OCI-LY3 (cell line): ENCODE measurements around the gene PRCC.
A peak's percentile ranks its signal among the peaks of the same experiment; 100 is the strongest.

Experiments
- H2AFZ ChIP-seq: fragments of 200-600, 300-600 bp; shearing (Covaris generic); 2 replicates; pipeline ENCODE4 v1.6.0; 2014; ENCODE audit warnings: antibody characterized with exemption, low read depth, low read length
- H3K27ac ChIP-seq: fragments of 200-600, 300-600 bp; sonication (generic); 2 replicates; pipeline ENCODE4 v1.5.1; 2014; ENCODE audit warnings: mild to moderate bottlenecking, low read length, moderate library complexity, mixed read lengths
- H3K27me3 ChIP-seq: fragments of 200-600, 300-600 bp; sonication (generic); 2 replicates; pipeline ENCODE4 v1.6.1; 2014; ENCODE audit warnings: low read depth, low read length, mixed read lengths
- H3K36me3 ChIP-seq: fragments of 200-600, 300-600 bp; sonication (generic); replicated peaks from 2 replicates; pipeline ENCODE3; 2014; ENCODE audit warnings: low read depth, low read length, mixed read lengths
- H3K4me1 ChIP-seq: fragments of 300-600, 200-600 bp; sonication (generic); 2 replicates; pipeline ENCODE4 v1.6.1; 2014; ENCODE audit warnings: low read length, mixed read lengths
- H3K4me2 ChIP-seq: fragments of 200-600, 300-600 bp; sonication (generic); 2 replicates; pipeline ENCODE4 v1.6.1; 2014; ENCODE audit warnings: low read length, mixed read lengths
- H3K4me3 ChIP-seq: fragments of 300-600, 200-600 bp; sonication (generic); 2 replicates; pipeline ENCODE4 v1.5.1; 2014; ENCODE audit warnings: antibody characterized with exemption, mild to moderate bottlenecking, low read length, moderate library complexity
- H3K79me2 ChIP-seq: fragments of 300-600, 200-600 bp; shearing (Covaris generic); 2 replicates; pipeline ENCODE4 v1.6.1; 2014; ENCODE audit warnings: mild to moderate bottlenecking, low read length, mixed read lengths
- H3K9ac ChIP-seq: fragments of 300-600, 200-600 bp; shearing (Covaris generic); 2 replicates; pipeline ENCODE4 v1.6.0; 2014; ENCODE audit warnings: mild to moderate bottlenecking, low read length, moderate library complexity
- H3K9me3 ChIP-seq: fragments of 200-600, 300-600 bp; shearing (Covaris generic); 2 replicates; pipeline ENCODE4 v1.6.1; 2014; ENCODE audit warnings: low read length, mixed read lengths; ENCODE audit not compliant: insufficient read depth
- H4K20me1 ChIP-seq: fragments of 200-600, 300-600 bp; sonication (generic); 2 replicates; pipeline ENCODE4 v1.6.1; 2016; ENCODE audit warnings: low read length, mixed read lengths; ENCODE audit not compliant: insufficient read depth
- EZH2phosphoT487 ChIP-seq: fragments of 200-600 bp; shearing (Covaris generic); IDR thresholded peaks from 2 replicates; pipeline ENCODE4 v1.6.1; 2018; ENCODE audit warnings: antibody characterized with exemption, mixed run types, low read depth
- TF ChIP-seq, protein P1 (sequence below): fragments of 200-600, 300-600 bp; sonication (generic); IDR thresholded peaks from 2 replicates; pipeline ENCODE4 v1.5.1; 2014; ENCODE audit warnings: antibody characterized with exemption, low read length, low read depth

Gene PRCC

DNA sequence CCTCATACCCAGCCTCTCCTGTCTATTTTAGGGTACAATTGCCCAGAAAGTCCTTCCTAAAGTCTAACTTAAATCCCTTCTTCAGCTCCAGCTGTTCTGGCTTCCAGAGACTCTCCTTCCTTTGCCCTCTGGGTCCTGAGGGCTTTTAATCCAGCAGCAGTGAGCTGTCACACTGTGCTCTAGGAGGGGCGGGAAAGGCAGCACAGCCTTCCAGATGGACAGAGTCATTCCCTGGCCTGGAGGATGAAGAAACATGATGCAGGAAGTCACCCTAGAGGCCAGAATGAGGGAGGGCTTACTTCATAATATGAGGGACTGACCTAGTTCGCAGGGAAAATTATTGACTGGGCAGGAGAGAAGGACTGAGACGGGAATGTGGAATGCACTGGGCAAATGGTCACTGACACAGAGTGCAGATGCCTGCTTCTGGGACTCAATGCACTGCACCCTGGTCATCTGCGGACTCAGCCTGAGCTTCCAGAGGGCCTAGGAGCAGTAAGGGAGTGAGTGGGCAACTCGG is 48.0 kb downstream of the PRCC start:
- peaks cover 4% of the 10 kb centered on the region for H3K36me3 ChIP-seq
- TF ChIP-seq, protein P1, sequence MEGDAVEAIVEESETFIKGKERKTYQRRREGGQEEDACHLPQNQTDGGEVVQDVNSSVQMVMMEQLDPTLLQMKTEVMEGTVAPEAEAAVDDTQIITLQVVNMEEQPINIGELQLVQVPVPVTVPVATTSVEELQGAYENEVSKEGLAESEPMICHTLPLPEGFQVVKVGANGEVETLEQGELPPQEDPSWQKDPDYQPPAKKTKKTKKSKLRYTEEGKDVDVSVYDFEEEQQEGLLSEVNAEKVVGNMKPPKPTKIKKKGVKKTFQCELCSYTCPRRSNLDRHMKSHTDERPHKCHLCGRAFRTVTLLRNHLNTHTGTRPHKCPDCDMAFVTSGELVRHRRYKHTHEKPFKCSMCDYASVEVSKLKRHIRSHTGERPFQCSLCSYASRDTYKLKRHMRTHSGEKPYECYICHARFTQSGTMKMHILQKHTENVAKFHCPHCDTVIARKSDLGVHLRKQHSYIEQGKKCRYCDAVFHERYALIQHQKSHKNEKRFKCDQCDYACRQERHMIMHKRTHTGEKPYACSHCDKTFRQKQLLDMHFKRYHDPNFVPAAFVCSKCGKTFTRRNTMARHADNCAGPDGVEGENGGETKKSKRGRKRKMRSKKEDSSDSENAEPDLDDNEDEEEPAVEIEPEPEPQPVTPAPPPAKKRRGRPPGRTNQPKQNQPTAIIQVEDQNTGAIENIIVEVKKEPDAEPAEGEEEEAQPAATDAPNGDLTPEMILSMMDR = no peak
- TF ChIP-seq EZH2phosphoT487 = no peak
- H3K9me3 ChIP-seq = no peaks in the 10 kb centered on the region
- no peaks in the 10 kb centered on the region for H3K27me3 ChIP-seq
- H4K20me1 ChIP-seq = no peaks in the 10 kb centered on the region
- H3K9ac ChIP-seq = no peak overlapping the region
- H2AFZ ChIP-seq = no peak overlapping the region
- no peak overlapping the region for H3K4me3 ChIP-seq
- no peaks in the 10 kb centered on the region for H3K79me2 ChIP-seq
- H3K4me2 ChIP-seq = no peak overlapping the region
- peaks cover 13% of the 10 kb centered on the region for H3K4me1 ChIP-seq
- no peak overlapping the region for H3K27ac ChIP-seq

DNA sequence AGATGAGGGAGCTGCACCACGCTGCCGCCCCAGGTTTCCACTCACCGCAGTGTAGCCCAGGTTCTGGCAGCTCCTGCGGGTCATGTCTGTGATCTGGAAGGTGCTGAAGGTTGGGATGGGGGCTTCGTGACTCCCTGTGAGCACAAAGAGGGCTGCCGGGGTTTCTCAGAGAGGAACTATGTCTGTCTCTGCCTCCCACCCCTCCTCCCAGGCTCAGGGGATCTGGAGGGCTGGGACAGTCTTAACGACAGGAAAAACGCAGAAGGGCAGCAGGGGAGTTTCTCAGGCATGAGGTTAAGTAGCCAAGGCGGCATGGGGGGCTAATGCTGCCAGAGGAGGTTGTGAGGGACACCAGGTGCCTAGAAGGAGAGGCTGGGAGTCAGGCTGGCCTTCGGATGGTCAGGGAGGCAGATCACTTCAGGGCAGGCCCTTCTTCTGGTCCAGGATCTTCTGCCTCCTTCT is 48.7 kb downstream of the PRCC start:
- H4K20me1 ChIP-seq = no peaks in the 10 kb centered on the region
- H3K27me3 ChIP-seq = no peaks in the 10 kb centered on the region
- peak overlapping the region; percentile 57; the same call in 1 of the 2 replicates for H3K9ac ChIP-seq
- H2AFZ ChIP-seq = no peak overlapping the region
- TF ChIP-seq, protein P1 = no peak
- TF ChIP-seq EZH2phosphoT487 = no peak
- H3K79me2 ChIP-seq = no peaks in the 10 kb centered on the region
- peak overlapping the region; percentile 72 for H3K4me3 ChIP-seq
- H3K27ac ChIP-seq = peak overlapping the region; percentile 4; the same call in 1 of the 2 replicates
- H3K9me3 ChIP-seq = no peaks in the 10 kb centered on the region
- peaks cover 4% of the 10 kb centered on the region for H3K36me3 ChIP-seq
- peak overlapping the region; percentile 72 for H3K4me2 ChIP-seq
- H3K4me1 ChIP-seq = peaks cover 13% of the 10 kb centered on the region

DNA sequence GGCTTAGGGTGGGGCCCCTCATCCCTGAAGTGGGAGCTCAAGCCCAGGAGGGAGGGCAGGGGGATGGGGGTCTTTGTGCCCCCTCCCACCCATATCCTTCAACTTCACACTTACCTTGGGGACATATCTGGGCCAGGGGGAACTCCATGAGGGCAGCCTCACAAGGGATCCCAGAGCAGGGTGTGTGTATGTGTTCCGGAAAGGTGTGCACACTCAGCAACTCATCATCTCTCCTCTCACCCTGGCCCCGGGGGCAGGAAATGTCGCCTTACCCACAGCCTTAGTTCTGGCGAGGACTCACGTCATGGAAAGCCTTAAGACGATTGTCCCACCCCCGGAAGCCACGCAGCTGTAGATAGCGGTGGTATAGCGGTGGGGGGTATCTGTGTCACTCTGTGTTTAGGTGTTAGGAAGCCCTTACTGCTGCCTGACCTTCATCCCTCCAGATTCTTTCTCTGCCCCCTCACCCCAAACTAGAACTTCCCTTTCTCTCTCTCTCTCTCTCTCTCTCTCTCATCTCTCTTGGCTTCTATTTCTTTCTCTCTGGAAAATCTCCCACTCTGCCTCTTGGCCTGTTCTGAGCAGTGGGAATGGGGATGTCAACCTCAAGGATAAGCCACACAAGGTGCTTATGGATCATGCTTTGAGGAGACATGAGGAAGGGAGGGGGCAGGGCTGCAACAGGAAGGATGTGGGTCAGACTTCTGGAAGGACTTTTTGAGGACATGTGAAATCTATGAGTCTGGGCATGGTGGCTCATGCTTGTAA is 49.4 kb downstream of the PRCC start, which contains the start of gene SH2D2A:
Gene SH2D2A, minus strand, starts transcription at position 288 of the 768 bp plus-strand sequence. Its CDS starts 140 bp downstream, at position 148.
- Histone ChIP-seq H4K20me1 (no peaks in the 10 kb centered on the region), H3K4me1 (peaks cover 13% of the 10 kb centered on the region), H3K27ac (peak within 1 kb of the TSS; percentile 4; the same call in 1 of the 2 replicates), H3K36me3 (peaks cover 4% of the 10 kb centered on the region), H3K27me3 (no peaks in the 10 kb centered on the region), H3K9ac (peak within 1 kb of the TSS; percentile 57), H3K4me3 (peak within 1 kb of the TSS; percentile 72), H3K9me3 (no peaks in the 10 kb centered on the region), H3K79me2 (no peaks in the 10 kb centered on the region), H3K4me2 (peak within 1 kb of the TSS; percentile 72), H2AFZ (peak within 1 kb of the TSS; percentile 50)
- TF ChIP-seq, protein P1 = no peak
- TF ChIP-seq EZH2phosphoT487 = no peak

DNA sequence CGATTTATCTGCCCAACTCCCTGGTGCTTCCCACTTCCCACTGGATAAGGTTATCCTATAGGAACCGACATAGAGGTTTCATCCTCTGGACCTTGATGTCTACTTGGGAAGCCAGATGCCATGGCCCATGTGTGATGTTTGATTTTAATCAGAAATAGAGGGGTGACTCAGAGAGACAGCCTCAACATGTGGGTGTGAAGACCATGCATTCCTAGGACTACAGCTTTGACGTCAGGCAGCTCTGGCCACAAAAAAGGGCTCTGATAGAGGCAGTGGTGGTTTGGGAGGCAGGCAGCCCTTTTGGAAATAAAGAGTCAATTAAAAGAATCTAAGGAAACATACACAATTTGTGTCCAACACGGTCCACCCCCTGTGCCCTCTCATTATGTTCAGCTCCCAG is 54.5 kb downstream of the PRCC start:
- no peaks in the 10 kb centered on the region for H3K27me3 ChIP-seq
- no peak overlapping the region for H3K4me2 ChIP-seq
- no peaks in the 10 kb centered on the region for H3K9me3 ChIP-seq
- H2AFZ ChIP-seq = no peak overlapping the region
- H3K9ac ChIP-seq = no peak overlapping the region
- H3K4me1 ChIP-seq = peaks cover 4% of the 10 kb centered on the region
- no peaks in the 10 kb centered on the region for H4K20me1 ChIP-seq
- TF ChIP-seq, protein P1 = no peak
- TF ChIP-seq EZH2phosphoT487 = no peak
- H3K27ac ChIP-seq = no peak overlapping the region
- no peaks in the 10 kb centered on the region for H3K79me2 ChIP-seq
- no peaks in the 10 kb centered on the region for H3K36me3 ChIP-seq
- no peak overlapping the region for H3K4me3 ChIP-seq
